T follicular helper cell (primary cell): ENCODE results near the gene CSMD2.
"Not testable (repeated sequence)": the region's sequence is repeated elsewhere in the genome, so short reads cannot be mapped to it uniquely, and the experiment has no call there.

ENCODE experiments used
- DNase-seq: peaks from one replicate; pipeline ENCODE4 v3.0.0-alpha.2; 2020; ENCODE audit warnings: low read depth
- total RNA-seq, 2 experiments: gene quantifications; one replicate each; lab custom pipeline; 2026; lab: John Stamatoyannopoulos, UW

The CSMD2 gene
- 0 to 0.04 reads per million in 2 experiments for total RNA-seq

GRCh38 chr1:34164771-34165391 is at the start of gene CSMD2:
Gene CSMD2, minus strand, starts transcription at chr1:34165230. Its CDS starts 133 bp downstream, at chr1:34165097.
- DNase-seq = no peak

GRCh38 chr1:34213956-34214355 is 48.9 kb upstream of the CSMD2 start:
- DNase-seq = no peak

- no peak for DNase-seq
Observed at GRCh38 chr1:34212673-34213072, 47.6 kb upstream of the CSMD2 start.

GRCh38 chr1:34199927-34200326 is 34.9 kb upstream of the CSMD2 start:
- no peak for DNase-seq

- no peak for DNase-seq
Observed at GRCh38 chr1:34192621-34193020, 27.6 kb upstream of the CSMD2 start.

GRCh38 chr1:34190692-34191091 is 25.7 kb upstream of the CSMD2 start:
- no peak for DNase-seq

- no peak for DNase-seq
Observed at GRCh38 chr1:34188985-34189384, 24.0 kb upstream of the CSMD2 start.

- DNase-seq = no peak
Observed at GRCh38 chr1:34188418-34188817, 23.4 kb upstream of the CSMD2 start.

- no peak for DNase-seq
Observed at GRCh38 chr1:34186741-34187494, 21.9 kb upstream of the CSMD2 start.

GRCh38 chr1:34183381-34183780 is 18.4 kb upstream of the CSMD2 start:
- not testable (repeated sequence) for DNase-seq

GRCh38 chr1:34178072-34178471 is 13.0 kb upstream of the CSMD2 start:
- no peak for DNase-seq

GRCh38 chr1:34176830-34177603 is 12.0 kb upstream of the CSMD2 start, which contains the start of gene C1orf94:
Gene C1orf94, plus strand, starts transcription at chr1:34176907. Its CDS starts 883 bp downstream, at chr1:34177790.
- no peak for DNase-seq

GRCh38 chr1:34175744-34176143 is 10.7 kb upstream of the CSMD2 start:
- DNase-seq = no peak

GRCh38 chr1:34167389-34167788 is 2.4 kb upstream of the CSMD2 start:
- DNase-seq = no peak

GRCh38 chr1:34166625-34167361 is 1.8 kb upstream of the CSMD2 start:
- DNase-seq = no peak

GRCh38 chr1:34166191-34166624 is 1.2 kb upstream of the CSMD2 start:
- DNase-seq = no peak

GRCh38 chr1:34165422-34165921 is 442 bp upstream of the CSMD2 start:
- DNase-seq = no peak

- DNase-seq = no peak
Observed at GRCh38 chr1:34163792-34164731, 968 bp downstream of the CSMD2 start.

- no peak for DNase-seq
Observed at GRCh38 chr1:34162852-34163766, 1.9 kb downstream of the CSMD2 start.
